Measurements from ENCODE around the gene TACR2.

- no peak for TF ChIP-seq EZH2 (IDR thresholded peaks at IDR 0.05; ENCODE audit: low read length, missing control alignments)
- no peak for TF ChIP-seq CTCF (conservative IDR thresholded peaks at IDR 0.05 in 1 of 2, IDR thresholded peaks at IDR 0.05 in 1 of 2; ENCODE audit: low read depth in 1 of 2, low read length in 2 of 2)
Measured at GRCh38 chr10:69405221-69405620, 11.5 kb downstream of the TACR2 start.
